Cerebellar nuclear complex (tissue), 1 donor: ENCODE results near the gene GIMAP8.
"Not testable (repeated sequence)": the region's sequence is repeated elsewhere in the genome, so short reads cannot be mapped to it uniquely, and the experiment has no call there.

ENCODE experiments used
- DNase-seq, 2 experiments: peaks; one replicate each; lab custom pipeline; 2025; lab: John Stamatoyannopoulos, UW

Gene GIMAP8

GRCh38 chr7:150435390-150436073 lies 14.9 kb upstream of the GIMAP8 start:
- DNase-seq, result no peak

- no peak for DNase-seq
Observed at GRCh38 chr7:150439967-150440366, 10.5 kb upstream of the GIMAP8 start.

GRCh38 chr7:150441524-150441923 lies 8.9 kb upstream of the GIMAP8 start:
- no peak for DNase-seq

- no peak for DNase-seq
Observed at GRCh38 chr7:150442811-150443210, 7.6 kb upstream of the GIMAP8 start.

GRCh38 chr7:150443793-150444540 lies 6.5 kb upstream of the GIMAP8 start:
- DNase-seq, result no peak

GRCh38 chr7:150444674-150445365 lies 5.6 kb upstream of the GIMAP8 start:
- DNase-seq, result no peak

- no peak for DNase-seq
Observed at GRCh38 chr7:150446288-150446938, 4.0 kb upstream of the GIMAP8 start.

GRCh38 chr7:150447966-150448788 lies 2.3 kb upstream of the GIMAP8 start:
- DNase-seq, result no peak

GRCh38 chr7:150448789-150449147 lies 1.7 kb upstream of the GIMAP8 start:
- no peak for DNase-seq

- DNase-seq, result no peak
Observed at GRCh38 chr7:150449206-150449952, 1.1 kb upstream of the GIMAP8 start.

- DNase-seq, result no peak
Observed at GRCh38 chr7:150451097-150451793, 815 bp downstream of the GIMAP8 start.

- no peak for DNase-seq
Observed at GRCh38 chr7:150451833-150452461, 1.5 kb downstream of the GIMAP8 start.

- no peak for DNase-seq
Observed at GRCh38 chr7:150453181-150453580, 2.8 kb downstream of the GIMAP8 start.

- no peak for DNase-seq
Observed at GRCh38 chr7:150453892-150454291, 3.5 kb downstream of the GIMAP8 start.

GRCh38 chr7:150457064-150457463 lies 6.6 kb downstream of the GIMAP8 start:
- DNase-seq, result not testable (repeated sequence)

- DNase-seq, result no peak
Observed at GRCh38 chr7:150458235-150458634, 7.8 kb downstream of the GIMAP8 start.

- no peak for DNase-seq
Observed at GRCh38 chr7:150458756-150459155, 8.3 kb downstream of the GIMAP8 start.

- no peak for DNase-seq
Observed at GRCh38 chr7:150461520-150461919, 11.1 kb downstream of the GIMAP8 start.

GRCh38 chr7:150462413-150462812 lies 12.0 kb downstream of the GIMAP8 start:
- no peak for DNase-seq

- DNase-seq, result no peak
Observed at GRCh38 chr7:150463461-150463860, 13.0 kb downstream of the GIMAP8 start.
